HUES64 (cell line): ENCODE measurements around the gene SFXN5.

Experiments
- H3K27ac ChIP-seq: 2 replicates; pipeline ENCODE4 v1.7.0; 2013; ENCODE audit warnings: low read depth, low read length, inconsistent platforms
- H3K27me3 ChIP-seq: 2 replicates; pipeline ENCODE4 v1.6.1; 2013; ENCODE audit warnings: mild to moderate bottlenecking, low read length; ENCODE audit not compliant: insufficient read depth
- H3K36me3 ChIP-seq: 2 replicates; pipeline ENCODE4 v1.6.1; 2013; ENCODE audit warnings: mild to moderate bottlenecking, low read length; ENCODE audit not compliant: insufficient read depth
- H3K4me1 ChIP-seq: 2 replicates; pipeline ENCODE4 v1.6.1; 2013; ENCODE audit warnings: mild to moderate bottlenecking, low read length, moderate library complexity; ENCODE audit not compliant: insufficient read depth
- H3K4me3 ChIP-seq: 2 replicates; pipeline ENCODE4 v1.5.1; 2013; ENCODE audit warnings: mild to moderate bottlenecking, low read length, moderate library complexity
- H3K9ac ChIP-seq: 2 replicates; pipeline ENCODE4 v1.6.1; 2013; ENCODE audit warnings: mild to moderate bottlenecking, low read depth, low read length
- H3K9me3 ChIP-seq: 2 replicates; pipeline ENCODE4 v1.6.1; 2013; ENCODE audit warnings: low read depth, low read length; ENCODE audit not compliant: insufficient read depth
- WGBS: fragments of 150-250, 120-280 bp; methylation state at CpG from one replicate; pipeline ENCODE4 v1.1.7; 2013; ENCODE audit warnings: missing lambda C conversion rate; 5-methylcytosine and 5-hydroxymethylcytosine counted together

SFXN5 gene

GRCh38 chr2:73036766-73037165 lies 34.7 kb downstream of the SFXN5 start:
- H3K27me3 ChIP-seq: no peaks in the 10 kb centered on the region
- H3K36me3 ChIP-seq: peaks cover 8% of the 10 kb centered on the region; the same call in 1 of the 2 replicates
- no peak overlapping the region for H3K4me3 ChIP-seq
- 92% methylated on average over 11 of the region's 11 CpGs for WGBS
- H3K9ac ChIP-seq: no peak overlapping the region
- H3K4me1 ChIP-seq: peaks cover 7% of the 10 kb centered on the region; the same call in 1 of the 2 replicates
- H3K27ac ChIP-seq: no peak overlapping the region
- H3K9me3 ChIP-seq: no peaks in the 10 kb centered on the region

- H3K36me3 ChIP-seq: peaks cover 8% of the 10 kb centered on the region; the same call in 1 of the 2 replicates
- WGBS: 85% methylated on average over 6 of the region's 6 CpGs
- H3K9me3 ChIP-seq: no peaks in the 10 kb centered on the region
- H3K27ac ChIP-seq: 0 out of 2 replicates have a peak overlapping the region, but pooled peaks have one; percentile 10
- H3K4me1 ChIP-seq: peaks cover 7% of the 10 kb centered on the region; the same call in 1 of the 2 replicates
- H3K27me3 ChIP-seq: no peaks in the 10 kb centered on the region
- no peak overlapping the region for H3K4me3 ChIP-seq
- no peak overlapping the region for H3K9ac ChIP-seq
These were observed 35.4 kb downstream of the SFXN5 start for GRCh38 chr2:73035899-73036711.

- Histone ChIP-seq H3K4me3 (no peak overlapping the region), H3K27ac (no peak overlapping the region), H3K36me3 (peaks cover 8% of the 10 kb centered on the region; the same call in 1 of the 2 replicates), H3K27me3 (no peaks in the 10 kb centered on the region), H3K9ac (no peak overlapping the region), H3K4me1 (peaks cover 7% of the 10 kb centered on the region; the same call in 1 of the 2 replicates), H3K9me3 (no peaks in the 10 kb centered on the region)
- 94% methylated on average over 7 of the region's 7 CpGs for WGBS
These were observed 36.7 kb downstream of the SFXN5 start for GRCh38 chr2:73034661-73035375.

- H3K4me3 ChIP-seq: no peak overlapping the region
- H3K27ac ChIP-seq: no peak overlapping the region
- H3K9me3 ChIP-seq: no peaks in the 10 kb centered on the region
- no peak overlapping the region for H3K9ac ChIP-seq
- H3K4me1 ChIP-seq: peaks cover 7% of the 10 kb centered on the region; the same call in 1 of the 2 replicates
- WGBS: 93% methylated on average over 5 of the region's 5 CpGs
- H3K36me3 ChIP-seq: 0 out of 2 replicates have a peak, but pooled peaks cover 4% of the 10 kb centered on the region
- no peaks in the 10 kb centered on the region for H3K27me3 ChIP-seq
These were observed 37.6 kb downstream of the SFXN5 start for GRCh38 chr2:73033766-73034381.

DNA sequence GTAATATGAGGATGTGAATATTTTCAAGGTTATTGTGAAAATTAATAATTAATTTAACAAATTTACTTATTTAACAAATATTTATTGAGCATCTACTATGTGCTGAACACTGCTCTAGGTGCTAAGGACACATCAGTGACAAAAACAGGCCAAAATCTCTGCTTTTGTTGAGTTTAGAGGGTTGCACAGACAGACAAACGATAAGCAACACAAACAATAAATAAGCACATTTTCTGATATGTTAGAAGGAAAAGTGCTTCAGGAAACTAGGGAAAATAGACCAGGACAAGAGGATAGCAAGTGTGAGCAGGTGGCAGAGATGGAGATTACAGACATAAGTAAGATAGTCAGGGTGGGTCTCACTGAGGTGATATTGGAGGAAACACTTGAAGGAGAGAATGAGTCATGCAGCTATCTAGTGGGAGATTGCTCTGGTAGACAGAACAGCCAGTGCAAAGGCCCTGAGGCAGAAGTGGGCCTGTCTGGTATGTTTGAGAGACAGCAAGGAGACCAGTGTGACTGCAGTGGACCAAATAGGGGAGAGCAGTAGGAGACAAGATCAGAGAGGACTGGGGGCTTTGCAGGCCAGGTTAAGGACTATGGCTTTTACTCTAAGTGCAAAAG lies 38.3 kb downstream of the SFXN5 start:
- Histone ChIP-seq H3K4me1 (peaks cover 7% of the 10 kb centered on the region; the same call in 1 of the 2 replicates), H3K9me3 (no peaks in the 10 kb centered on the region), H3K4me3 (no peak overlapping the region), H3K27me3 (no peaks in the 10 kb centered on the region), H3K9ac (no peak overlapping the region), H3K36me3 (0 out of 2 replicates have a peak, but pooled peaks cover 4% of the 10 kb centered on the region), H3K27ac (no peak overlapping the region)
- 100% methylated on average over 1 of the region's 1 CpG for WGBS

DNA sequence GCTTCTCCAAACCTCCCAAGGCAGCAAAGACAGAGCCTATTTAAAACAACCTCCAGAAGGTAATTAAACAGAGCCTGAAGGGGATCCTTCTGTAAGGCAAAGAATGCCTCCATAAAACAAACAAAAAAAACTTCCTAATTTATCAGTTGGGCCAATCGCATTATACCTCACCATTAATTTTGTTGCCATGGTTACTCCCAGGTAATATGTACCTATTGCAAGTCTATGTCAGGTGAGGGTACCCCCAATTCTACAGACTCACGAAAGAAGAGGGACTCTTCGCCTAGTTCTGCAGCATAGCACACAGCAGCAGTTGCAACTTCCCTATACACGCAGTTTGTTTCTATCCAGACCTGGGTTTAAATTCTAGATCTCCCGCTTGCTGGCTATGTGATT lies 38.8 kb downstream of the SFXN5 start:
- Histone ChIP-seq H3K9ac (no peak overlapping the region), H3K4me1 (peaks cover 7% of the 10 kb centered on the region; the same call in 1 of the 2 replicates), H3K9me3 (no peaks in the 10 kb centered on the region), H3K4me3 (no peak overlapping the region), H3K36me3 (peaks cover 4% of the 10 kb centered on the region; the same call in 1 of the 2 replicates), H3K27ac (no peak overlapping the region), H3K27me3 (no peaks in the 10 kb centered on the region)
- WGBS: 94% methylated on average over 5 of the region's 5 CpGs

DNA sequence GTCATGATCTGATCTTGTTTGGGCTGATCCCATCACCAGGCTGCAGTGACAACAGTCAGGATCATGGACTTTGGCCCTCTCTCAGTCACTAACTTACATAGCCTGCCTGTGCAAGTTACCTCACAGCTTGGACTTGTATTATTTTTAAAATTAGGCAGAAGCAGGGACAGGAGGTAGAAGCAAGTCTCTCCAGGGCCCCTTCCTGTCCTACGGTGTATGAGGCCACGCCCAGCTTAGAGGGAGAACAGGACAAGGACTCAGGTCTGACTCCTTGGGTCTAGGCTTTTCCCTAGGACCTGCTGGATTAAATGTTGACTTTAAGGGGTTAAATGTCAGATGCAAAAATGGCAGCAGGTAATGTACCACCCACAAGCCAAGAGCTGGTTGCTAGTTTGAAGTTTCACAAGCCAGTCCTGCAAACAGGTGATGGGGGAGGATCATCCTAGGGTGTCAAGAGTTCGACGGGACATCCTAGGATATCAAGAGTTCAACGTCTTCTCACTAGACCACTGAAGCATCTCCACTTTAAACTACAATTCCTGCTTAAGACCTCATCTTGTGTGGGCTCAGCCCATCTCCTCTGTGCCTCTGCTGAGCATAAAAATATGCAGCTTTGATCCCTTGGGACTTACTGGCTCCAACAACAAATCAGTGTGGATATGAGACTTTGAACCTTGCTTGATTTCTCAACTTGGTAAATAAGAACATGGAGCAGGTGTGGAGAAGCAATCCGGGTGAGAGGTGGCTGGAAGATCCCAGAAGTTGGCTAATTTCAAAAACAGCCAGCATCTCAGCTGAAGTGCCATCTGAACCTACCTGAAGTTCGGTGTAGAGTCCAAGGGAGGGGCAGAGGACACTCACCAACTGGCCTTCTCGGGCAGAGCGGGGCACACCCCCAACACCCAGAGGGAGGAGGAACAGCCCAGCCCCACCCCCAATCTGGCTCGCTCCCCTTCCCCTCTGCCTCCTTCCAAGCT lies 39.5 kb downstream of the SFXN5 start:
- H3K27me3 ChIP-seq: no peaks in the 10 kb centered on the region
- H3K4me1 ChIP-seq: peaks cover 7% of the 10 kb centered on the region; the same call in 1 of the 2 replicates
- no peaks in the 10 kb centered on the region for H3K9me3 ChIP-seq
- H3K9ac ChIP-seq: no peak overlapping the region
- H3K36me3 ChIP-seq: peaks cover 6% of the 10 kb centered on the region; the same call in 1 of the 2 replicates
- H3K27ac ChIP-seq: no peak overlapping the region
- H3K4me3 ChIP-seq: no peak overlapping the region
- WGBS: 86% methylated on average over 10 of the region's 10 CpGs

- Histone ChIP-seq H3K4me3 (no peak overlapping the region), H3K9ac (no peak overlapping the region), H3K27me3 (no peaks in the 10 kb centered on the region), H3K27ac (no peak overlapping the region), H3K36me3 (peaks cover 6% of the 10 kb centered on the region; the same call in 1 of the 2 replicates), H3K9me3 (no peaks in the 10 kb centered on the region), H3K4me1 (peaks cover 3% of the 10 kb centered on the region; the same call in 1 of the 2 replicates)
- over 99% methylated on average over 3 of the region's 3 CpGs for WGBS
These were observed 40.3 kb downstream of the SFXN5 start for GRCh38 chr2:73031095-73031678.

- Histone ChIP-seq H3K9ac (no peak overlapping the region), H3K4me1 (no peaks in the 10 kb centered on the region), H3K9me3 (no peaks in the 10 kb centered on the region), H3K36me3 (peaks cover 6% of the 10 kb centered on the region; the same call in 1 of the 2 replicates), H3K4me3 (no peak overlapping the region), H3K27ac (no peak overlapping the region), H3K27me3 (no peaks in the 10 kb centered on the region)
- WGBS: 92% methylated on average over 10 of the region's 10 CpGs
These were observed 42.7 kb downstream of the SFXN5 start for GRCh38 chr2:73028841-73029240.
